Measurements from ENCODE around the gene SNHG17.
"Not testable (repeated sequence)": the region's sequence is repeated elsewhere in the genome, so short reads cannot be mapped to it uniquely, and the experiment has no call there.

The SNHG17 gene

GRCh38 chr20:38434770-38435554 lies at the start of gene SNHG17:
Gene SNHG17 (minus strand): TSS chr20:38435328.
- DNase-seq = peak in 55 of 56 donors; percentile 20 to 94 (median 79)

- DNase-seq = no peak
Observed at GRCh38 chr20:38479596-38479995, 44.5 kb upstream of the SNHG17 start.

GRCh38 chr20:38477747-38478146 lies 42.6 kb upstream of the SNHG17 start:
- DNase-seq = no peak

GRCh38 chr20:38473367-38473795 lies 38.3 kb upstream of the SNHG17 start:
- DNase-seq = peak in 5 of 56 donors; percentile 20 to 45 (median 27)

- DNase-seq = peak; percentile 62 to 99 (median 94)
Observed at GRCh38 chr20:38472513-38473366, 37.6 kb upstream of the SNHG17 start, which contains the start of gene RALGAPB. Gene RALGAPB (plus strand): TSS chr20:38472843. CDS start chr20:38488433, 15,590 bp downstream.

GRCh38 chr20:38471987-38472512 lies 36.9 kb upstream of the SNHG17 start:
- no peak for DNase-seq

GRCh38 chr20:38471245-38471644 lies 36.1 kb upstream of the SNHG17 start:
- no peak for DNase-seq

GRCh38 chr20:38466983-38467382 lies 31.9 kb upstream of the SNHG17 start:
- no peak for DNase-seq

GRCh38 chr20:38466171-38466570 lies 31.0 kb upstream of the SNHG17 start:
- no peak for DNase-seq

- DNase-seq = not testable (repeated sequence)
Observed at GRCh38 chr20:38461569-38461968, 26.4 kb upstream of the SNHG17 start.

GRCh38 chr20:38461167-38461566 lies 26.0 kb upstream of the SNHG17 start:
- DNase-seq = not testable (repeated sequence)

- not testable (repeated sequence) for DNase-seq
Observed at GRCh38 chr20:38460631-38461030, 25.5 kb upstream of the SNHG17 start.

GRCh38 chr20:38460040-38460623 lies 25.0 kb upstream of the SNHG17 start:
- DNase-seq = peak in 1 of 56 donors; percentile 10

GRCh38 chr20:38458314-38458713 lies 23.2 kb upstream of the SNHG17 start:
- DNase-seq = no peak

- no peak for DNase-seq
Observed at GRCh38 chr20:38454556-38455473, 19.7 kb upstream of the SNHG17 start.

- no peak for DNase-seq
Observed at GRCh38 chr20:38453941-38454340, 18.8 kb upstream of the SNHG17 start.

GRCh38 chr20:38452880-38453624 lies 17.9 kb upstream of the SNHG17 start:
- no peak for DNase-seq

GRCh38 chr20:38450412-38450975 lies 15.4 kb upstream of the SNHG17 start:
- no peak for DNase-seq

GRCh38 chr20:38449046-38449445 lies 13.9 kb upstream of the SNHG17 start:
- no peak for DNase-seq
